Colonic mucosa (tissue), 4 donors: ENCODE data around the gene HECTD4. TPM values are rescaled to one million over a fixed set of nuclear protein-coding genes. Genes with fewer than 3 reads are reported as not detected.

Experiments used
- DNase-seq: peaks from one replicate; pipeline ENCODE4 v3.0.0-alpha.2; 2020
- H3K27ac ChIP-seq: fragments of 200-600 bp; one replicate; pipeline ENCODE4 v1.8.0; 2021
- H3K27me3 ChIP-seq: fragments of 200-600 bp; one replicate; pipeline ENCODE4 v1.8.0; 2021
- H3K36me3 ChIP-seq: fragments of 200-600 bp; one replicate; pipeline ENCODE4 v1.8.0; 2021
- H3K4me1 ChIP-seq: fragments of 200-600 bp; one replicate; pipeline ENCODE4 v1.8.0; 2021; ENCODE audit warnings: mild to moderate bottlenecking
- H3K4me3 ChIP-seq: fragments of 200-600 bp; one replicate; pipeline ENCODE4 v1.8.0; 2021
- H3K9ac ChIP-seq, 2 donors: one replicate each; pipeline ENCODE4 v1.7.0; 2013; ENCODE audit warnings: control low read depth in 2 of 2, low read depth in 2 of 2, low read length in 2 of 2
- H3K9me3 ChIP-seq: fragments of 200-600 bp; one replicate; pipeline ENCODE4 v1.8.0; 2021
- CTCF ChIP-seq: fragments of 200-600 bp; IDR thresholded peaks from one replicate; pipeline ENCODE4 v1.8.0; 2022; ENCODE audit warnings: antibody characterized with exemption, mild to moderate bottlenecking
- intact Hi-C: fragments of 100-400 bp; cut with DNase I; formaldehyde crosslinking; loops from one replicate; pipeline ENCODE4 v1.14.1; 2022
- total RNA-seq, 2 donors: library from RNA; stranded (reverse); fragmentation: NEBNext Ultra II Directional in 1 of 2; extraction: Animal tissue kit (Norgen Biotek cat#: 25700) in 1 of 2; gene quantifications; one replicate each; pipeline ENCODE4 v1.2.1, GENCODE V29; 2021
- donor health status: healthy.
- donor health status: DM: no; HTN: no; CAD: no.
- donor health status: DM: no; HTN: no; CAD: no.

Gene HECTD4
- total RNA-seq, 2 donors from 2014 or later = 39.6 to 41.7 TPM

- intact Hi-C loops = no loop called here
- Histone ChIP-seq H3K4me3 (no peak overlapping the region), H3K27me3 (no peaks in the 10 kb centered on the region), H3K9ac (no peak overlapping the region), H3K9me3 (no peaks in the 10 kb centered on the region), H3K36me3 (peaks cover 25% of the 10 kb centered on the region), H3K4me1 (no peaks in the 10 kb centered on the region), H3K27ac (no peak overlapping the region)
- no peak for TF ChIP-seq CTCF
- no peak for DNase-seq
These were observed 228.9 kb downstream of the HECTD4 start for GRCh38 chr12:112153181-112153892.

GRCh38 chr12:112151766-112152541 lies 230.3 kb downstream of the HECTD4 start:
- intact Hi-C loops = no loop called here
- H3K27me3 ChIP-seq = no peaks in the 10 kb centered on the region
- no peak overlapping the region for H3K9ac ChIP-seq
- H3K36me3 ChIP-seq = peaks cover 29% of the 10 kb centered on the region
- H3K4me3 ChIP-seq = no peak overlapping the region
- no peak for TF ChIP-seq CTCF
- H3K27ac ChIP-seq = no peak overlapping the region
- no peak for DNase-seq
- no peaks in the 10 kb centered on the region for H3K9me3 ChIP-seq
- no peaks in the 10 kb centered on the region for H3K4me1 ChIP-seq

GRCh38 chr12:112149596-112149995 lies 232.6 kb downstream of the HECTD4 start:
- no peak overlapping the region for H3K27ac ChIP-seq
- no peak for DNase-seq

GRCh38 chr12:112148031-112148513 lies 234.2 kb downstream of the HECTD4 start:
- no peak for DNase-seq
- no peak for TF ChIP-seq CTCF
- intact Hi-C loops = no loop called here
- Histone ChIP-seq H3K4me3 (no peak overlapping the region), H3K9ac (no peak overlapping the region), H3K36me3 (peaks cover 43% of the 10 kb centered on the region), H3K27me3 (no peaks in the 10 kb centered on the region), H3K9me3 (no peaks in the 10 kb centered on the region), H3K4me1 (no peaks in the 10 kb centered on the region), H3K27ac (no peak overlapping the region)

More at GRCh38 chr12:112149596-112149995, 232.6 kb downstream of the HECTD4 start:
- H3K4me1 ChIP-seq = no peaks in the 10 kb centered on the region
- intact Hi-C loops = no loop called here
- no peak overlapping the region for H3K9ac ChIP-seq
- TF ChIP-seq CTCF = no peak
- H3K4me3 ChIP-seq = no peak overlapping the region
- H3K27me3 ChIP-seq = no peaks in the 10 kb centered on the region
- peaks cover 38% of the 10 kb centered on the region for H3K36me3 ChIP-seq
- no peaks in the 10 kb centered on the region for H3K9me3 ChIP-seq

- intact Hi-C loops = no loop called here
- TF ChIP-seq CTCF = no peak
- Histone ChIP-seq H3K9ac (no peak overlapping the region), H3K9me3 (no peaks in the 10 kb centered on the region), H3K36me3 (peaks cover 31% of the 10 kb centered on the region), H3K27me3 (no peaks in the 10 kb centered on the region), H3K27ac (no peak overlapping the region), H3K4me1 (no peaks in the 10 kb centered on the region), H3K4me3 (no peak overlapping the region)
- DNase-seq = no peak
These were observed 236.1 kb downstream of the HECTD4 start for GRCh38 chr12:112146123-112146522.
